Skin epidermis (tissue), 12 donors: Measurements from ENCODE around the gene BDH1.
A peak's percentile ranks its signal among the peaks of the same experiment; 100 is the strongest.
"Not testable (repeated sequence)": the region's sequence is repeated elsewhere in the genome, so short reads cannot be mapped to it uniquely, and the experiment has no call there.

Experiments used
- H3K27ac ChIP-seq, 21 experiments: fragments of 200-600 bp; sonication (generic) in 11 of 21; one replicate each; pipeline ENCODE4 v1.5.0; 2020; ENCODE audit warnings: mild to moderate bottlenecking in 3 of 21, inconsistent platforms in 2 of 21, moderate library complexity in 2 of 21
- H3K4me3 ChIP-seq, 7 experiments: fragments of 200-600 bp; sonication (generic) in 2 of 7; one replicate each; pipeline ENCODE4 v1.5.0; 2020; ENCODE audit warnings: inconsistent platforms in 2 of 7, mild to moderate bottlenecking in 2 of 7, moderate library complexity in 1 of 7

Gene BDH1

GRCh38 chr3:197527569-197527968 is 28.2 kb downstream of the BDH1 start:
- Histone ChIP-seq H3K4me3 (no peak overlapping the region), H3K27ac (peak overlapping the region in 6 of 21 experiments; percentile 30 to 66 (median 58))

- Histone ChIP-seq H3K27ac (peak overlapping the region in 5 of 21 experiments; percentile 10 to 50 (median 43)), H3K4me3 (no peak overlapping the region)
These were observed 30.1 kb downstream of the BDH1 start for GRCh38 chr3:197525706-197526105.

GRCh38 chr3:197524128-197524527 is 31.6 kb downstream of the BDH1 start:
- Histone ChIP-seq H3K4me3 (no peak overlapping the region), H3K27ac (no peak overlapping the region)

GRCh38 chr3:197523526-197523925 is 32.2 kb downstream of the BDH1 start:
- H3K27ac ChIP-seq = peak overlapping the region in 1 of 21 experiments; percentile 12
- H3K4me3 ChIP-seq = no peak overlapping the region

- peak overlapping the region in 1 of 21 experiments; percentile 19 for H3K27ac ChIP-seq
- no peak overlapping the region for H3K4me3 ChIP-seq
These were observed 32.8 kb downstream of the BDH1 start for GRCh38 chr3:197522881-197523441.

GRCh38 chr3:197522183-197522715 is 33.5 kb downstream of the BDH1 start:
- Histone ChIP-seq H3K4me3 (no peak overlapping the region), H3K27ac (peak overlapping the region in 6 of 21 experiments; percentile 30 to 66 (median 36))

DNA sequence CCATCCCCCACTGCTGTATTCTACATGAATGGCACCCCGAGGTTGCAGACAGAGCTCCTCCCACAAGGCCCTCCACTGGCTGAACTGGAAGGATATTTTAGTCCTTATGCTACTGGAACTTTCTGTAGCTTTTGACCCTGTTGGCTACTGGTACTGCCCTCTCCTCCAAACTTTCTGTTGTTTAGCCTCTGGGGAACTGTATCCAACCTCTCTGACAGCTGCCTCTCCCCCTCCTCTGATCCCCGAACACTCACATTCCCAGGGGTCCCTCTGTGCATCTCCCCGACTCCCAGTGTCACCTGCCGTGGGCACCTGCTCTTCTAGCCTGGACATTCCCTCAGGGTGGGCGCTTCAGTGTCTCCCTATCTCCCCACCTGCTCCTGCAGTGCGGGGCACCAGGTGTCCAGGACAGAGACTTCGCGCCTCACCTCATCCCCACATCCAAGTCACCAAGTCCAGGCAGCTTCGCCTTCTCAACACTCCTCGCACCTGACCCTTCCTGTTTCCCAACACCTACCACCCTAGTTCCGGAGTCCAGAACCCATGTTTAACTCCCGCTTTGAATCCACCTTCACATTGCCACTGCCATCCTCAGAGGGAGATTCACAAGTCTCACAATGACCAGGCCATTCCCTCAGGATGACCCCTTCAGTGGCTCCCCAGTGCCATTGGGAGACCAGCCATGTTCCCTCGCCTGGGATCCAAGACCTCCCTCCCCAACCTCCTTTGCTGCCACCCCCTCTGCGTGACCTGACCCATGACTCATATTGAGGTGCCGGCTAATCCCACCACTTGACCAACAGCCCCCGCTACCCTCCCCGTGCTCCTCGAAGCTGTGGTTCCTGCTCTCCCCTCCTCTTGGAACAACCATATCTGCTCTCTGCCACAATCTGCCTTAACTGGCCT is 34.2 kb downstream of the BDH1 start:
- no peak overlapping the region for H3K4me3 ChIP-seq

GRCh38 chr3:197520311-197521276 is 35.2 kb downstream of the BDH1 start:
- no peak overlapping the region for H3K4me3 ChIP-seq
- peak overlapping the region in 7 of 21 experiments; percentile 9 to 48 (median 33) for H3K27ac ChIP-seq

More for the DNA sequence above, 34.2 kb downstream of the BDH1 start:
- H3K27ac ChIP-seq = peak overlapping the region in 9 of 21 experiments; percentile 1 to 66 (median 33)

GRCh38 chr3:197519801-197520211 is 36.0 kb downstream of the BDH1 start:
- peak overlapping the region in 3 of 21 experiments; percentile 9 to 48 (median 33) for H3K27ac ChIP-seq
- H3K4me3 ChIP-seq = no peak overlapping the region

GRCh38 chr3:197518881-197519421 is 36.8 kb downstream of the BDH1 start:
- no peak overlapping the region for H3K4me3 ChIP-seq
- H3K27ac ChIP-seq = peak overlapping the region in 1 of 21 experiments; percentile 31

GRCh38 chr3:197517922-197518683 is 37.7 kb downstream of the BDH1 start:
- H3K27ac ChIP-seq, H3K4me3 ChIP-seq: not testable (repeated sequence)

DNA sequence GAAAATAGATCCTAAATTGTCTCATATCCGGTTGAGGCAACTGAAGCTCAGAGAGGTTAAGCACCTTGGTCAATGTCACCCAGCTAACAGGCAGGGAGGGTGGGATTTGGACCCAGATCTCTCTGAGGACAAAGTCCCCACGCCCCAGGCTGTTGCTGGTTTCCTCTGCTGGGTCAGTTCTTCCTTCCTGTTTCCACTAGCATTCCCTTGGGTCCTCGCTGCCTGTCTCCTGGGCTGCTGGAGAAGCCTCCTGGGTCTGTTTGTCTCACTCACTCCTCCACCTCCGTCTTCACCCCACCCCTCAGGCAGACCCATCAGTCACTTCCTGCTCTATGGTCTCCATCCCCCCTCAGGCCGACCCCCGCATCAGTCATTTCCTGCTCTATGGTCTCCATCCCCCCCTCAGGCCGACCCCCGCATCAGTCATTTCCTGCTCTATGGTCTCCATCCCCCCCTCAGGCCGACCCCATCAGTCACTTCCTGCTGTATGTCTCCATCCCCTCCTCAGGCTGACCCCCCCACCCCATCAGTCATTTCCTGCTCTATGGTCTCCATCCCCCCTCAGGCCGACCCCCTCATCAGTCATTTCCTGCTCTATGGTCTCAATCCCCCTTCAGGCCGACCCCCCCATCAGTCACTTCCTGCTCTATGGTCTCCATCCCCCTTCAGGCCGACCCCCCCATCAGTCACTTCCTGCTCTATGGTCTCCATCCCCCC is 38.7 kb downstream of the BDH1 start:
- H3K4me3 ChIP-seq = not testable (repeated sequence)
- H3K27ac ChIP-seq = peak overlapping the region in 20 of 21 experiments; percentile 2 to 85 (median 72)

DNA sequence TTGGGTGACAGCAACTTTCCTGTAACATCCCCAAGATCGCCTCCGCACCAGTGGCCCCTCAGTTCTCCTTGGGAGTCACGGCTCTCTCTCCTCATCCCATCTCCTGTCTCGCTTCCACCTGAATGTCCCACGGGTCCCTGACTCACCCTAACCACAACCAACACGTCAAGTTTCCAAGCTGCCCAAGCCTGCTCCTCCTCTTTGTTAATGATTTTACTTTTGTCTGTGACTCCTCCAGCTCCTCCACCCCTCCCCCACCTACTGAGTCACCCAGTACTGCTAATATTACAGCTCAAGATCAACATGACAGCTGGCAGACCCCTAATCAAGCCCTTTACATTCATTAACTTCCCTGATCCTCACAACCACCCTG is 39.3 kb downstream of the BDH1 start:
- Histone ChIP-seq H3K4me3 (no peak overlapping the region), H3K27ac (peak overlapping the region in 19 of 21 experiments; percentile 18 to 85 (median 72))

GRCh38 chr3:197514786-197515355 is 40.9 kb downstream of the BDH1 start:
- Histone ChIP-seq H3K4me3 (no peak overlapping the region), H3K27ac (peak overlapping the region in 18 of 21 experiments; percentile 37 to 85 (median 64))

DNA sequence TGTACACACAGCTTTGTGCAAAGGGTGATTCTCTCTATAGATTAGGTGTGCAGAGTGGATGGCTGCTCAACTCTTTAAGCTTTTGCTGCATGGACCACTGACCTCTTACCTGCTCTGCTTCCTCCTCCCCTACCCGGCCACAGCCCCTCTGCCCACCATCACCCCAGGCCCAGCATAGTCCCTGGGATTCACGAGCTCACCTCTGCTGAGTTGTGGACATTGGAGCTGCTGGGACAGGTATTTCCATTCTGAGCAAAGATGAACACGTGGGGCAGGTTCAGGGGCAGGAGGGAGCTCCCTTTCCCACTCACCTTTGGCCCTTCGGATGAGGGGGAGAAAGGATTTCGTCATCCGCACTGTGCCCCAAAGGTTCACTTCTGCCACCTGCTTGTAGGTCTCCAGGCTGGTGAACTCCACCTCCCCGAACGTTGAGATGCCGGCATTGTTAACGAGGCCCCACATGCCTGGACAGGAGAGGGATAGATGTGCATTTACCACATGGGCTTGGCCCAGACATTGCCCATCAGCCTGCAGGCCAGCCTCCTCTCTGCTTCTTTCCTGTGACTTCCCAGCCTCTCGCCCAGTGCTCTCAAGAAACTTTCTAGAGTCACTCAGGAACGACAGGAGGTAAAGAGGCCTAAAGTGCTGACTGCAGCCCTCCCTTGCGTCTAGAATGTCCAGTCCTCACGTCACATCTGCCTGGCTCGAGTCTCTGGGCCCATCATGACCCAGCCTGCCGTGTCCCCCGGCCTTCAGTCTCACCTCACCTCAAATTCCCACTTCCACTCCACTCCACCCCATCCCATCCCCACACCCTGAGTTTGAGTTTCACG is 41.6 kb downstream of the BDH1 start:
- H3K27ac ChIP-seq = peak overlapping the region in 18 of 21 experiments; percentile 37 to 85 (median 64)

More for the DNA sequence above, 41.6 kb downstream of the BDH1 start:
- no peak overlapping the region for H3K4me3 ChIP-seq
